Activated T-helper 1 cell treated with anti-CD3 and anti-CD28 coated beads, Interleukin-12 subunit alpha, Interleukin-12 subunit beta, Interleukin-2, Interleukin-4 antibody, amounts not matched to agents 30 ng/mL and 10 ng/mL and 1 ng/mL, durations not matched to agents 14 hours and 24 hours and 36 hours (primary cell): ENCODE results near the gene KIAA1586. TPM values are rescaled to one million over a fixed set of nuclear protein-coding genes. Genes with fewer than 3 reads are reported as not detected.
"Not testable (repeated sequence)": the region's sequence is repeated elsewhere in the genome, so short reads cannot be mapped to it uniquely, and the experiment has no call there.

Source experiments
- DNase-seq: peaks from one replicate; pipeline ENCODE4 v3.0.0; 2021; ENCODE audit warnings: low spot score
- H3K27ac Mint-ChIP-seq: one replicate; pipeline ENCODE4 v1.8.0; 2021; ENCODE audit warnings: mild to moderate bottlenecking, mixed read lengths
- H3K27me3 Mint-ChIP-seq: one replicate; pipeline ENCODE4 v1.8.0; 2022; ENCODE audit warnings: mild to moderate bottlenecking, moderate library complexity, mixed read lengths; ENCODE audit not compliant: insufficient read depth
- H3K36me3 Mint-ChIP-seq: one replicate; pipeline ENCODE4 v1.8.0; 2021; ENCODE audit warnings: low read depth, mixed read lengths
- H3K4me1 Mint-ChIP-seq: one replicate; pipeline ENCODE4 v1.8.0; 2021; ENCODE audit warnings: low read depth, mixed read lengths
- H3K4me3 Mint-ChIP-seq: one replicate; pipeline ENCODE4 v1.8.0; 2021; ENCODE audit warnings: mild to moderate bottlenecking, moderate library complexity, mixed read lengths
- H3K9me3 Mint-ChIP-seq: one replicate; pipeline ENCODE4 v1.8.0; 2021; ENCODE audit warnings: mixed read lengths
- intact Hi-C: fragments of 100-400 bp; cut with micrococcal nuclease; formaldehyde crosslinking; loops from one replicate; pipeline ENCODE4 v1.15.1; 2024
- total RNA-seq: library from RNA; stranded (reverse); gene quantifications from 2 replicates; pipeline ENCODE4 v1.2.3, GENCODE V29; 2022

The KIAA1586 gene
- 12.6 and 14.0 TPM in 2 replicates for total RNA-seq

- intact Hi-C loops, result loop anchor here (1.0 to 5.0 kb wide), 6 partner anchors 43 to 449 kb away; partner anchors contain the start of genes BAG2, BEND6, PRIM2 and RAB23
- Mint-ChIP-seq H3K36me3 (peaks cover 23% of the 10 kb centered on the region), H3K27ac (peak within 1 kb of the TSS; percentile 92), H3K4me3 (peak within 1 kb of the TSS; percentile 93), H3K4me1 (peaks cover 35% of the 10 kb centered on the region), H3K27me3 (peaks cover 36% of the 10 kb centered on the region)
- not testable (repeated sequence) for H3K9me3 Mint-ChIP-seq
- DNase-seq, result peak; percentile 83
Observed at GRCh38 chr6:57046332-57047256, at the start of gene KIAA1586. TSS of gene KIAA1586 (plus strand) at chr6:57046693. CDS start at chr6:57046756, 63 bp downstream.

- Mint-ChIP-seq H3K36me3 (no peaks in the 10 kb centered on the region), H3K4me3 (no peak overlapping the region), H3K27me3 (peaks cover 15% of the 10 kb centered on the region), H3K4me1 (no peaks in the 10 kb centered on the region), H3K9me3 (peaks cover 3% of the 10 kb centered on the region), H3K27ac (no peak overlapping the region)
- DNase-seq, result no peak
- intact Hi-C loops, result loop anchor here (5.0 kb wide), 1 partner anchor 657 kb away; no protein-coding TSS in a partner anchor
Observed at GRCh38 chr6:56999049-56999448, 47.4 kb upstream of the KIAA1586 start.

GRCh38 chr6:56999748-57000147 is 46.7 kb upstream of the KIAA1586 start:
- intact Hi-C loops, result loop anchor here (5.0 kb wide), 1 partner anchor 657 kb away; no protein-coding TSS in a partner anchor

GRCh38 chr6:57002197-57002596 is 44.3 kb upstream of the KIAA1586 start:
- intact Hi-C loops, result no loop called here

More at GRCh38 chr6:56999748-57000147, 46.7 kb upstream of the KIAA1586 start:
- not testable (repeated sequence) for H3K9me3 Mint-ChIP-seq, H3K4me1 Mint-ChIP-seq, H3K4me3 Mint-ChIP-seq, H3K27ac Mint-ChIP-seq, H3K36me3 Mint-ChIP-seq, DNase-seq
- H3K27me3 Mint-ChIP-seq, result peaks cover 15% of the 10 kb centered on the region

GRCh38 chr6:57004292-57004691 is 42.2 kb upstream of the KIAA1586 start:
- no peak for DNase-seq
- no peaks in the 10 kb centered on the region for H3K9me3 Mint-ChIP-seq
- H3K27ac Mint-ChIP-seq, result no peak overlapping the region
- peaks cover 15% of the 10 kb centered on the region for H3K27me3 Mint-ChIP-seq
- intact Hi-C loops, result no loop called here
- no peaks in the 10 kb centered on the region for H3K4me1 Mint-ChIP-seq
- no peak overlapping the region for H3K4me3 Mint-ChIP-seq
- H3K36me3 Mint-ChIP-seq, result no peaks in the 10 kb centered on the region

More at GRCh38 chr6:57002197-57002596, 44.3 kb upstream of the KIAA1586 start:
- H3K4me1 Mint-ChIP-seq, result no peaks in the 10 kb centered on the region
- peaks cover 13% of the 10 kb centered on the region for H3K27me3 Mint-ChIP-seq
- no peak overlapping the region for H3K27ac Mint-ChIP-seq
- H3K36me3 Mint-ChIP-seq, result no peaks in the 10 kb centered on the region
- no peak overlapping the region for H3K4me3 Mint-ChIP-seq
- DNase-seq, result no peak
- H3K9me3 Mint-ChIP-seq, result peaks cover 3% of the 10 kb centered on the region

- no peak for DNase-seq
- H3K9me3 Mint-ChIP-seq, result no peaks in the 10 kb centered on the region
- H3K36me3 Mint-ChIP-seq, result no peaks in the 10 kb centered on the region
- no peak overlapping the region for H3K4me3 Mint-ChIP-seq
- H3K4me1 Mint-ChIP-seq, result no peaks in the 10 kb centered on the region
- peaks cover 20% of the 10 kb centered on the region for H3K27me3 Mint-ChIP-seq
- no peak overlapping the region for H3K27ac Mint-ChIP-seq
- intact Hi-C loops, result no loop called here
Observed at GRCh38 chr6:57006101-57006500, 40.4 kb upstream of the KIAA1586 start.

- H3K4me1 Mint-ChIP-seq, H3K27ac Mint-ChIP-seq, H3K4me3 Mint-ChIP-seq, H3K9me3 Mint-ChIP-seq, H3K36me3 Mint-ChIP-seq, DNase-seq, intact Hi-C loops: not testable (repeated sequence)
- H3K27me3 Mint-ChIP-seq, result peaks cover 19% of the 10 kb centered on the region
Observed at GRCh38 chr6:57008069-57008468, 38.4 kb upstream of the KIAA1586 start.

GRCh38 chr6:57013521-57013926 is 33.0 kb upstream of the KIAA1586 start:
- no peaks in the 10 kb centered on the region for H3K36me3 Mint-ChIP-seq
- intact Hi-C loops, result no loop called here

GRCh38 chr6:57017069-57017468 is 29.4 kb upstream of the KIAA1586 start:
- intact Hi-C loops, result no loop called here
- H3K4me1 Mint-ChIP-seq, result no peaks in the 10 kb centered on the region
- no peak overlapping the region for H3K4me3 Mint-ChIP-seq
- H3K27me3 Mint-ChIP-seq, result peaks cover 16% of the 10 kb centered on the region
- H3K27ac Mint-ChIP-seq, result no peak overlapping the region
- H3K36me3 Mint-ChIP-seq, result no peaks in the 10 kb centered on the region
- DNase-seq, result no peak
- no peaks in the 10 kb centered on the region for H3K9me3 Mint-ChIP-seq

More at GRCh38 chr6:57013521-57013926, 33.0 kb upstream of the KIAA1586 start:
- no peak for DNase-seq
- no peaks in the 10 kb centered on the region for H3K9me3 Mint-ChIP-seq
- no peaks in the 10 kb centered on the region for H3K4me1 Mint-ChIP-seq
- no peak overlapping the region for H3K27ac Mint-ChIP-seq
- peaks cover 25% of the 10 kb centered on the region for H3K27me3 Mint-ChIP-seq
- H3K4me3 Mint-ChIP-seq, result no peak overlapping the region

GRCh38 chr6:57017841-57018240 is 28.7 kb upstream of the KIAA1586 start:
- DNase-seq, result no peak
- Mint-ChIP-seq H3K4me1 (no peaks in the 10 kb centered on the region), H3K36me3 (no peaks in the 10 kb centered on the region), H3K27ac (no peak overlapping the region), H3K27me3 (peaks cover 12% of the 10 kb centered on the region), H3K4me3 (no peak overlapping the region), H3K9me3 (no peaks in the 10 kb centered on the region)
- intact Hi-C loops, result no loop called here

- no peak overlapping the region for H3K4me3 Mint-ChIP-seq
- H3K4me1 Mint-ChIP-seq, result no peaks in the 10 kb centered on the region
- intact Hi-C loops, result no loop called here
- peaks cover 8% of the 10 kb centered on the region for H3K27me3 Mint-ChIP-seq
- H3K9me3 Mint-ChIP-seq, result peaks cover 4% of the 10 kb centered on the region
- no peak for DNase-seq
- H3K27ac Mint-ChIP-seq, result no peak overlapping the region
- no peaks in the 10 kb centered on the region for H3K36me3 Mint-ChIP-seq
Observed at GRCh38 chr6:57019434-57019833, 27.1 kb upstream of the KIAA1586 start.

GRCh38 chr6:57021086-57021720 is 25.3 kb upstream of the KIAA1586 start:
- intact Hi-C loops, result loop anchor here (1.0 to 2.0 kb wide), 4 partner anchors 66 to 312 kb away; partner anchors contain the start of genes BEND6 and PRIM2
- Mint-ChIP-seq H3K36me3 (no peaks in the 10 kb centered on the region), H3K4me1 (no peaks in the 10 kb centered on the region)

GRCh38 chr6:57024321-57024720 is 22.2 kb upstream of the KIAA1586 start:
- Mint-ChIP-seq H3K36me3 (no peaks in the 10 kb centered on the region), H3K27ac (no peak overlapping the region), H3K27me3 (peaks cover 17% of the 10 kb centered on the region), H3K4me3 (no peak overlapping the region), H3K4me1 (no peaks in the 10 kb centered on the region), H3K9me3 (peaks cover 18% of the 10 kb centered on the region)
- intact Hi-C loops, result no loop called here
- DNase-seq, result no peak

More at GRCh38 chr6:57021086-57021720, 25.3 kb upstream of the KIAA1586 start:
- DNase-seq, result no peak
- Mint-ChIP-seq H3K27ac (no peak overlapping the region), H3K27me3 (peaks cover 14% of the 10 kb centered on the region), H3K9me3 (peaks cover 18% of the 10 kb centered on the region), H3K4me3 (no peak overlapping the region)
